Measurements from ENCODE around the gene DACH1.

Gene DACH1

GRCh38 chr13:71774863-71775262 is 92.1 kb downstream of the DACH1 start:
- DNase-seq (ENCODE audit: low read depth in 2 of 2), result no peak

DNA sequence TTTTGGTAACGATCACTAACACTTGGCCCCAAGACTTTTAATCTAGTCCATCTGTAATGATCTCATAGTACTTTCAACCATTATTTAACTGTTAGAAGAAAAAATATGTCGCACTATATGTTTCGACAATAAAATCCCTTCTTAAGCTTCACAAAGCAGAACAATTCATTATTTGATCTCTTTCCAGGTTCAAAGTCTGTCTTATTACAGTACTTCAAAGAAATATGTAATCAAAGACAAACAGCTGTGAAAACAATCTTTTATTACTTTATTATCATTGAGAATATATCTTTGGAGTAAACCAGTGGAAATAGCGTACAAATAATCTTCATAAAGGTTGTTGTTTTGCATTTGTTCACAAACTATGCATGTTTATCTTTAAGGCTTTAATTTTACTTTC is 93.5 kb downstream of the DACH1 start:
- DNase-seq (ENCODE audit: low read depth in 2 of 2), result no peak

- no peak for DNase-seq (ENCODE audit: low read depth in 2 of 2)
These were observed 94.6 kb downstream of the DACH1 start for GRCh38 chr13:71772361-71772760.

GRCh38 chr13:71771144-71771543 is 95.9 kb downstream of the DACH1 start:
- no peak for DNase-seq (ENCODE audit: low read depth in 2 of 2)

- no peak for DNase-seq (ENCODE audit: low read depth in 2 of 2)
These were observed 96.3 kb downstream of the DACH1 start for GRCh38 chr13:71770710-71771109.

DNA sequence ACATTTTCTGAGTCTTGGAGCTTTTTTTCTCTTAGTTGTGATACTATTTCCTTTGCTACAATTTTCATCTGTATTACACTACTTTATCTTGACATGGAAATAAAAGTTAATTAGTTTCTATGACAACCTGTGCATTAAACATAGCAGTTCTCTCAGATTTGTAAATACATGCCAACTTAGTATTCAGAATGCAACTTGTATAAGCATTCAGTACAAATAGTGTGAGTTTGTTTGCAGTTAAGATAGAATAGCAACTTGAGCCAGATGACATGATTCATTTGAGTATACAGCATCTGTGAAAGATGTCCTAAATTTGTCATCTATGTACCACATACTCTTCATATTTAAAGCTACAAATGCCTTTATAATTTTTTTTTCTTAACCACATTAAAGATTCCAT is 98.1 kb downstream of the DACH1 start:
- no peak for DNase-seq (ENCODE audit: low read depth in 2 of 2)

DNA sequence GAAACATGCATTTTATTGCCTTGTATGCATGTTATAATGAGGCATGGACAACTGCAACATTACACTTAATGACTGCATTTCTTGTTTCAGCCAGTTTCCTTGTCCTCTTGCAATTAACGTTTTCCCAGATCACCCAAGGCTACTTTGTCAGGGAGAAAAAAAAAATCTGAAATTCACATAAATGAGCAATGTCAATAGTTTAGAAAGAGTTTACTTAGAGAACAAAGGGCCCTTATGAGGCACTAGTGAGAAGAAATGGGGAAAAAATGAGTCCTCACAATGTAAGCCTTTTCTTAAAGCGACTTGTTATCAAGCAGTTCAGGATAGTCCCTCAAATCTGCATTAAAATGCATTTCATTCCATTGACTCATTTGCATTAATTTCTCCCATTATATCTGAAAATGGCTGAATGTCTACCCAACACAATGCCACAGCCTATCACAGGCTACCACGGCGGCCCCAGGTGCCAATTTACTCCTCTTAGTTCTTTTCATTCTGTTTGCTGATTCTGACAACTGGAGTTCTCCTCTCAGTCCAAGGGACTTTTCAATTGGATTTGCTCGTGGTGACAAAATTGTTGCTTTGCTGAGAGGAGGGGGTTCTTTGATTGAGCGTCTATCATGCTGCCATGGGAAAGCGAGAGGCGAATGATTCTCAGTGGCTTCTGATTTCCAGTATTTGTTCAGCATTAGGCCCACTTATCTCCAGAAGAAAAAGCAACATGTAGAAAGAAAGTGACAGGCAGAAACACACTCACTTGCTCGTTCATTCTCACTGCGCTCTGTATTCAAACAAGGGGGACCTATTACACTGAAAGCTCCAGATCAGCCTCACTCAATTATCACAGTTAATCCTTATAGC is 107.1 kb downstream of the DACH1 start:
- no peak for DNase-seq (ENCODE audit: low read depth in 2 of 2)

- no peak for DNase-seq (ENCODE audit: low read depth in 2 of 2)
These were observed 108.2 kb downstream of the DACH1 start for GRCh38 chr13:71758828-71759227.

DNA sequence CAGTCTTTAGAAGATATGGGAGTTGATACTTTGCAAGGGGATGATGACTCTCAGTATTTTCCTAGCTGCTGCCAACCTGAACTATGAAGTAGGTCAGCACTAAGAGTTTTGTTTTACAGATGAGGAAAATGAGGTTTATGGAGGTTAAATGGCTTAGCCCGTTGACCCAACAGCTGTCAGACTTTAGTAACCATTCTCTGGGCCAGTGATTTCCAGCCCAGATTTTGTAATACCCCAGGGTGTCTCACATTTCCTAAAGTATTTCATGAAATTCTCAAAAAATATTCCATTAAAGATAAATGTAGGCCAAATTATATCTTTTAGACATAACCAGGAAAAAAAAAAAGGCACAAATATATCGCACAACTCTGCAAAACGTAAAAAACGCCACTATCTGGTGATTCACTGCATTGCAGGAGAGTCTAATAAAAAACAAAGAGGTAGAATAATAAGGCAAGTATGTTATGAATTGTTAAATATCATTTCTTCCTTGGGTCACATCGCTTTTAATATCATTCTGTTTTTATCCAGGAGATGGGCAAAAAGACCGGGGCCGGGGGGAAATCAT is 112.5 kb downstream of the DACH1 start:
- DNase-seq (ENCODE audit: low read depth in 2 of 2), result no peak

GRCh38 chr13:71752775-71753513 is 114.1 kb downstream of the DACH1 start:
- no peak for DNase-seq (ENCODE audit: low read depth in 2 of 2)

DNA sequence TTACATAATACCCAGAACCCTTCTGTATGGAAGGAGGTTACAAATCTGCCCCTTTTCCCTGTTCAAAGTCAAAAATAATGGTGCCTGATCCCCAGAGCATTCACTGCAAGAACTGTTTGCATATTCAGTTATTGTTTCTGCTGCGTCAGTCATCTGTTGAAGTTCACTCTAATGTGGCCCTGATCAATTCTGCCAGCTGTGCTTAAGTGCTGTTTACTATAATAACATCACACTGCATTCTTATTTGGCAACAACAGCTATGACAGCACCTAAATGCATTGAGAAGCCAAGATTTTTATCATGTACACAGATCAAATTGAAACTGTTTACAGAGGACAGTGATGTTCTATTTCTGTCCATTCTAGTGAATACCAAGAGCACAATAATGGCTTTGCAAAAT is 115.9 kb downstream of the DACH1 start:
- DNase-seq (ENCODE audit: low read depth in 2 of 2), result no peak

DNA sequence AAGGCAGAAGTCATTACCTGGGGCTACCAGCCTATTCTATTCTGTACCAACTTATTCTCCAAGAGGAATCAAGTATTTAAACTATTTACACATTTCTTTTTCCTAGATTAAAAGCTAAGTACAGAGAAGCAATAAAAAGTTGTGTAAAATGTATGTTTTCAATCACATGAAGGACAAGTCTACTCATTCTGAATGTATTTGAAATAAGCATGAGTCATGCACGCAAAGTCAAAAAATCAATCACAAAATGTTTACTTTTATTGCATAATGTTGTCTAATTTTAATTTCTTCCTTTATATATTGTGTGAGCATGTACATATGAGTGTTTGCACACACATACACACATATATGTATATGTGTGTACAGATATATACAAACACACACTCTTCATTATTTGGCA is 136.7 kb downstream of the DACH1 start:
- DNase-seq (ENCODE audit: low read depth in 2 of 2), result no peak

GRCh38 chr13:71729441-71729840 is 137.6 kb downstream of the DACH1 start:
- DNase-seq (ENCODE audit: low read depth in 2 of 2), result no peak

DNA sequence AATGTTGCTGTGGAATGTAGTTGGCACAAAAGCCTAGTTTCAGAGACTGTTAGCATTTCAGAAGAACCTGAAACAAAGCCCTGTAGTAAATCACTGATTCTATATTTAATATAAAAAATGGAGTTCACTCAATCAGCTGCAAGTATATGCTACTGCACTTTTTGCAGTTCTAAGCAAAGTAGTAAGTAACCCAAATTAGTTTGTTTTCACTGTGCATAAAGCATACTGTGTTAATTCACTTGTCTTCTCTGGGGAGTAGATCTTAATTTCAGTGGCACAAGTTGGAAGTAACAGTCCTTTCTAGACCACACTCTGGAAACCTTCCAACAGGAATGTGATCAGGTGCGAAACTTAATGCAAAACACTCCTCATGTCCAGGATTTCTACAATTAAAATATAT is 139.3 kb downstream of the DACH1 start:
- no peak for DNase-seq (ENCODE audit: low read depth in 2 of 2)

GRCh38 chr13:71727042-71727441 is 140.0 kb downstream of the DACH1 start:
- no peak for DNase-seq (ENCODE audit: low read depth in 2 of 2)

DNA sequence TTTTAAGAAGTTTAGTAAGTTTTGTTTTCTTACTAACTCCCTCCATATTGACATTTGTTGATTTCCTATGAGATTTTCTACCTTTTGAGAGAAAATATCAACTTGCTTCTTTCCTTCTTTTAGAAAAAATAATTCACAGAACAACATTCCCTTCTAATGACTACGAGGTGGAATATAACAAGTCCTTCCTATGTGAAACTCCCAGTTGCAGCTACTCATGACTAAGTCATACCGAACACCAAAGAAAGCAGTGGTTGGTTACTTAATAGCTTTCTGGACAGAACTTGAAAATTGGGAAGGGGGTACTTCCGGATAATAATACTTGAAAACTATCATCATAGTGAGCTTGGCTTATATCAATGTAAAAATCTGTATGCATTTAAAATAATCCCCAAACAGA is 144.8 kb downstream of the DACH1 start:
- DNase-seq (ENCODE audit: low read depth in 2 of 2), result no peak

DNA sequence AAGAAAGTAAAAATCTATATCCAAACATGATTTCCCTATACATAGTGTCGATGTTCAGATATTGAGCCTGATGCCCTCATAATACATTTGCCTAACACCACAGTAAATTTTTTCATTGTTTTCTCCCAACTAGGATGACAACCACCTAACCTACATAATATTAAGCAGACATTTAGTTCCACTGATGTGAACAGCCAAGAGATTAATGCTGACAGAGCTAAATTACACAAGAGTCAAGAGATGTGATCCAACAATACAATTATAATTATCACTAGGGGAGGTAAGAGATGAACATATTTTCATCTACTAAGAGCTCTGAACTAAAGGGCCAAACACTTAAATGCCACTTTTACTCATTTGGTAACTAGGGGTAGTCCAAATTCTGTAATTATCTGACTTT is 145.9 kb downstream of the DACH1 start:
- no peak for DNase-seq (ENCODE audit: low read depth in 2 of 2)

DNA sequence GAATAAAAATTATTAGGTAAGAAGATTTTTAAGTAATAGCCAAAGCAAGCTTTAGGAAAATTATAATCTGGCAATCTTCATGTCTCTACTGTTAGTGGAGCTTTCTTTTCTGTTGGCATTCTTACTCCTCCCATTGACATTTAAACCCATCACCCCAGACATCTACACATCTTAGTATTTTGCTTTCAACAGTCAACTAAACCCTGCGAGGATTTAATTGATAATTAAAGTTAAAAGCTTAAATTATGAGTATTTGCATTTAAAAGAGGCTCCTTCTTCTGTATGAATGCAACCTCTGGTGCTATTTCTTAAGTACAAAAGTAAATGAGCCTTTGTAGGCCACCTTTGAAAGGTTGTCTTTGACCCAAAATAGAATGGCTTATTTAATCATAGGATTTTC is 148.1 kb downstream of the DACH1 start:
- DNase-seq (ENCODE audit: low read depth in 2 of 2), result no peak

DNA sequence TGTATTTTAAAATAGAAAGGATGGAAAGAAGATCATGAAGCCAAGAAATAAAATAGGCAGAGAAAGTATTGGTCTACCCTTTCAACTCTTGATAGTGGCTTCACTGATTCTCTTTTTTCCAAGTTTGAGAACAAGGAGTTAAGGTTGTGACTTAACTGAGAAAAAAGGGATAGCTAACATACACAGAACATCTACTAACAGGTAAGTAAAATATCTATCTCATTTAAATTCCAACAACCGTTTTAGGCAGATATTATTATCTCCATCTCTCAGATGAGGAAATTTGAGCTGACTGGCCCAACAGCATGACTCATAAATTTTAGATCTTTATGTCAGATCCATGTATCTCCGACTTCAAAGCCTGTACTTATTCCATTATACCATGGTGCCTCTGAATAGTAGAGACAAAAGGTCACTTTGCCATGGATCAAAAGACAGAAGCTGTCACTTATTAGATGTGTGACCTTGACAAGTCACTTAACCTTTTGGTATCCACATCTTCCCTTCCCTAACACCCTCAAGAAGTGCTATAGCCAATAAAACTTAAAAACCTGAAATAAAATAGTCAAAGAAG is 152.1 kb downstream of the DACH1 start:
- DNase-seq (ENCODE audit: low read depth in 2 of 2), result no peak

DNA sequence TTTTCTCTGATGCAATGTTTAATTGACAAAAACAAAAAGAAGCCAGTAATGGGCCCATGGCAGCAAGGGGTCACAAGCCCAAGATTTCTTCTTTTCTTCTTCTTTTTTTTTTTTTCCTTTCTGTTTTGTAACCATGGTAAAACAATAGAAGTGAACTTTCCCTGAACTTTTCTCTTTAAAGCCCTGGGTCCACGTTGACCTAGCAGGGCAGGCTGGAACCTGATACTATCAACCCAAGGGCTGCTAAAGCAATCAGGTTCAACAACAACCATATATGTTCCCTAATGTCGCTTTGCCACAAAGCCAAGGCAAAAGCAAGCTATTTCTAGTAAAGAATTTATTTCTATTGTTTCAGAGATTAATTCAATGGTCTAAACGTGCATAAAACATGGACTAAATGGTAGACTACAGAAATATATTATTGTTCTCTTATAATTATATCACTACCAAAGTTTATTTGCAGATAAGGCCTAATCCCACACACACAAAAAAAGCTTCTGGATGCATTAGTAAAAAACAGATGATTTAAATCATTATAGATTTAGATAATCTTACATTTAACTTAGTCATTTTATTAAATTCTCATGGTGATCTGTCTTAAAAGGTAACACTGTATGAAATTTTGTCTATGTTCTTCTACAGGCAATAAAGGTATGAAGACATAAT is 153.9 kb downstream of the DACH1 start:
- no peak for DNase-seq (ENCODE audit: low read depth in 2 of 2)

DNA sequence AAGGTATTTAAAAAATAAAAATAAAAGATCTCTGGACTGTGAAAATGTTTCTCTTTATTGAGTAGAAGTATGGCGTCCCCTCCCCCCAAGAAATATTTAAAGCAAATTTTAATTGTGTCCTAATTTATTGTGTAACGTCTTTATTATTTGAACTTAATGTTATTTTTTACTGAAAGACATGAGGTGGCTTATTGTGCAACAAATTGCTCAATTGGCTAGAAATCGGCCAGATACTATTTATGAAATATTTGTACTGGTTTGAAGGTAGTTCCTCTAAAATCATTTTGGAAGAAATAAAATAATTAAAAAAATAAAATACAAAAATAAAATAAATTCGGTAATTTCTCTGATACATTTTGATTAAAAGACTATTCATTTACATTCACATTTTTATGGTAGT is 162.3 kb downstream of the DACH1 start:
- DNase-seq (ENCODE audit: low read depth in 2 of 2), result no peak

DNA sequence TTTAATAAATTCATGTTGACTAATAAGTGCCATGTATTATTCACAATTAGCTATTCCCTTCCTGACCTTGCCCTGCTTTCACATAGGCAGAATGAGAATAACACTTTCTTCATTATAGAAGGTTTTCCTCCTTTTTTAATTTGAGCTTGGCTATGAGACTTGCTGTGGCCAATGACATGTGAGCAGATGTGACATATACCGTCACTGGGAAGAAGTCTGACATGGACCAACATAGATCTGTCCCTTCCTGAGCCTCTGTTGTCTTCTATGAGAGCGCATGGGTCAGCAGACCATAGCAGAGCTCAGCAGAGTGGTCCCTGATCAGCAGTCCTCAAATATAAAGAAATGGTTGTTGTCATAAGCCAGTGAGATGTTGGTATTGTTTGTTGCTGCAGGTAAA is 163.9 kb downstream of the DACH1 start:
- DNase-seq (ENCODE audit: low read depth in 2 of 2), result no peak

Measured in stimulated activated CD8-positive, alpha-beta memory T cell treated with anti-CD3 and anti-CD28 coated beads, Interleukin-7, amount 100 ng/mL, for 4 hours (primary cell).